ENCODE results near the gene GPRIN1. TPM values are rescaled to one million over a fixed set of nuclear protein-coding genes. Genes with fewer than 3 reads are reported as not detected.

GPRIN1 gene
- polyA plus RNA-seq, 1 of the 3 experiments (the other 2 are of a cell fraction), result 6.6 TPM

DNA sequence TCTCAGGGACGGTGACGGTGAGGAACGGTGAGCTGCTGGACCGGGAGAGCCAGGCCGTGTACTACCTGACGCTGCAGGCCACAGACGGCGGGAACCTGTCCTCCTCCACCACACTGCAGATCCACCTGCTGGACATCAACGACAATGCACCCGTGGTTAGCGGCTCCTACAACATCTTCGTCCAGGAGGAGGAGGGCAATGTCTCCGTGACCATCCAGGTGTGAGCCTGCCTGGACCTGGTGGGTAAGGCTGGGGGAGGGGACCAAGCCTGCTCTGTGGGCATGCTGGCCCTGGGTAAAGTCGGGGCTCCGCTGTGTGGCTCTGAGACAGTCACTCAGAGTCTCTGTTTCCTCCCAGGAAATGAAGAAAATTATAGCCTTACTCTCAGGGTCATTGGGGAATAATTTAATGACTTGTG is 31.6 kb downstream of the GPRIN1 start:
- no peaks in the 10 kb centered on the region for H3F3A ChIP-seq (replicated peaks; ENCODE audit: insufficient read depth)
- H3K36me3 ChIP-seq (replicated peaks in 1 of 2; ENCODE audit: control insufficient read depth in 1 of 2, insufficient read depth in 2 of 2, low read length in 1 of 2), result no peaks in the 10 kb centered on the region
- H3K27me3 ChIP-seq (ENCODE audit: insufficient read depth), result no peaks in the 10 kb centered on the region
- no peak overlapping the region for H3K27ac ChIP-seq (ENCODE audit: low read depth in 2 of 2, low read length in 1 of 2)
- no peaks in the 10 kb centered on the region for H3K9me2 ChIP-seq
- TF ChIP-seq RAD21 (IDR thresholded peaks at IDR 0.05; ENCODE audit: low read length) (peak; percentile 39), MXI1 (IDR thresholded peaks at IDR 0.05; ENCODE audit: low read depth, low read length) (no peak), USF2 (IDR thresholded peaks at IDR 0.05; ENCODE audit: borderline replicate concordance, low read depth, low read length) (no peak)
- TF ChIP-seq, protein P1, sequence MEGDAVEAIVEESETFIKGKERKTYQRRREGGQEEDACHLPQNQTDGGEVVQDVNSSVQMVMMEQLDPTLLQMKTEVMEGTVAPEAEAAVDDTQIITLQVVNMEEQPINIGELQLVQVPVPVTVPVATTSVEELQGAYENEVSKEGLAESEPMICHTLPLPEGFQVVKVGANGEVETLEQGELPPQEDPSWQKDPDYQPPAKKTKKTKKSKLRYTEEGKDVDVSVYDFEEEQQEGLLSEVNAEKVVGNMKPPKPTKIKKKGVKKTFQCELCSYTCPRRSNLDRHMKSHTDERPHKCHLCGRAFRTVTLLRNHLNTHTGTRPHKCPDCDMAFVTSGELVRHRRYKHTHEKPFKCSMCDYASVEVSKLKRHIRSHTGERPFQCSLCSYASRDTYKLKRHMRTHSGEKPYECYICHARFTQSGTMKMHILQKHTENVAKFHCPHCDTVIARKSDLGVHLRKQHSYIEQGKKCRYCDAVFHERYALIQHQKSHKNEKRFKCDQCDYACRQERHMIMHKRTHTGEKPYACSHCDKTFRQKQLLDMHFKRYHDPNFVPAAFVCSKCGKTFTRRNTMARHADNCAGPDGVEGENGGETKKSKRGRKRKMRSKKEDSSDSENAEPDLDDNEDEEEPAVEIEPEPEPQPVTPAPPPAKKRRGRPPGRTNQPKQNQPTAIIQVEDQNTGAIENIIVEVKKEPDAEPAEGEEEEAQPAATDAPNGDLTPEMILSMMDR (IDR thresholded peaks at IDR 0.05), result peak; percentile 40; the same call in 1 of the 2 replicates
- no peak overlapping the region for H2AFZ ChIP-seq (ENCODE audit: low read depth)
- H3K79me2 ChIP-seq (ENCODE audit: insufficient read depth), result no peaks in the 10 kb centered on the region
- H3K4me3 ChIP-seq (ENCODE audit: low read depth in 2 of 2, low read length in 1 of 2), result no peak overlapping the region
- ChIA-PET CTCF (interaction anchor here (0.8 to 1.9 kb wide), 14 partner anchors 10 to 162 kb away, joined by 3 to 9 read pairs (median 3); partner anchors contain the start of genes FAF2 and TSPAN17), POLR2A (no interaction called here)
- H3K4me2 ChIP-seq, result no peak overlapping the region
- no peak overlapping the region for H3K9ac ChIP-seq
- H3K4me1 ChIP-seq (ENCODE audit: control insufficient read depth in 1 of 2, insufficient read depth in 2 of 2, low read depth in 1 of 2, low read length in 1 of 2), result no peaks in the 10 kb centered on the region; a peak in 1 of 4 replicates
- WGBS (ENCODE audit: low lambda C conversion rate), result 42% methylated on average over 11 of the region's 15 CpGs
- peak; percentile 77 for DNase-seq
- no peaks in the 10 kb centered on the region for H4K20me1 ChIP-seq (ENCODE audit: insufficient read depth)
- H3K9me3 ChIP-seq, result no peaks in the 10 kb centered on the region

DNA sequence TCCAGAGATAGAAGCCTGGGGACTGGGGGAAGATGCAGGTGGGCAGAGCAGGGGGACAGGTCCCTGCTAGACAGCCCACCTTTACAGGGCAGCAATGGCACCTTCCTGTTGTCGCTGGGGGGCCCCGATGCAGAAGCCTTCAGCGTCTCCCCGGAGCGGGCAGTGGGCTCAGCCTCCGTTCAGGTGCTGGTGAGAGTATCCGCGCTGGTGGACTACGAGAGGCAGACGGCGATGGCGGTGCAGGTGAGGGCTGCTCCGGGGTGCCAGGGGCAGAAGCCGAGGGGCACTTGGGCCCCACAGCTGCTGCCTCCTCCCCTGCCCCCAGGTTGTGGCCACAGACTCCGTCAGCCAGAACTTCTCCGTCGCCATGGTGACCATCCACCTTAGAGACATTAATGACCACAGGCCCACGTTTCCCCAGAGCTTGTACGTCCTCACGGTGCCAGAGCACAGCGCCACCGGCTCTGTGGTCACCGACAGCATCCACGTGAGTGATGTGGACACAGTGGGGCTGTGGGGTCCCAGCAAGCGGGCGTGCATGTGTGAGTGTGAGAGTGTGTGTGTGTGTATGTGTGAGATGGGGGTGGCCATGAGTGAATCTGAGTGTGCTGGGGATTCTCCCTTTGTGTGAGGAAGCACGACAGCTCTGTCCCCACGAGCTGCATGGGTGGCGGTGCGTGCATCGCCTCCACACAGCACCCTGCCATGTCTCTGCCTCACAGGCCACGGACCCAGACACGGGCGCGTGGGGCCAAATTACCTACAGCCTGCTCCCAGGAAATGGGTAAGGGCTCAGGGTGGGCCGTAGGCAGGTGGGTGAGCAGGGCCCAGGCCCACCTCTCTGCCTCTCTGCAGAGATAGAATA is 32.4 kb downstream of the GPRIN1 start:
- WGBS (ENCODE audit: low lambda C conversion rate), result 83% methylated on average over 23 of the region's 36 CpGs
- Histone ChIP-seq H3K4me3 (ENCODE audit: low read depth in 2 of 2, low read length in 1 of 2) (no peak overlapping the region), H3K4me1 (ENCODE audit: control insufficient read depth in 1 of 2, insufficient read depth in 2 of 2, low read depth in 1 of 2, low read length in 1 of 2) (no peaks in the 10 kb centered on the region; a peak in 1 of 4 replicates), H3K9me3 (no peaks in the 10 kb centered on the region), H3K79me2 (ENCODE audit: insufficient read depth) (no peaks in the 10 kb centered on the region), H4K20me1 (ENCODE audit: insufficient read depth) (no peaks in the 10 kb centered on the region), H3K27me3 (ENCODE audit: insufficient read depth) (no peaks in the 10 kb centered on the region; the same call in 1 of the 2 replicates), H3K9ac (no peak overlapping the region), H3K36me3 (replicated peaks in 1 of 2; ENCODE audit: control insufficient read depth in 1 of 2, insufficient read depth in 2 of 2, low read length in 1 of 2) (no peaks in the 10 kb centered on the region), H3K9me2 (no peaks in the 10 kb centered on the region), H3F3A (replicated peaks; ENCODE audit: insufficient read depth) (no peaks in the 10 kb centered on the region), H2AFZ (ENCODE audit: low read depth) (no peak overlapping the region), H3K4me2 (no peak overlapping the region), H3K27ac (ENCODE audit: low read depth in 2 of 2, low read length in 1 of 2) (no peak overlapping the region)
- ChIA-PET CTCF (interaction anchor here (0.8 to 1.9 kb wide), 6 partner anchors 9 to 161 kb away, joined by 3 to 9 read pairs (median 4); no protein-coding TSS in a partner anchor), POLR2A (no interaction called here)
- no peak for DNase-seq
- no peak for TF ChIP-seq GABPA (IDR thresholded peaks at IDR 0.05; ENCODE audit: low read depth)
- no peak for TF ChIP-seq YY1 (IDR thresholded peaks at IDR 0.05; ENCODE audit: low read depth)
- TF ChIP-seq MXI1 (IDR thresholded peaks at IDR 0.05; ENCODE audit: low read depth, low read length), result no peak
- no peak for TF ChIP-seq RAD21 (IDR thresholded peaks at IDR 0.05; ENCODE audit: low read length)
- TF ChIP-seq, protein P2, sequence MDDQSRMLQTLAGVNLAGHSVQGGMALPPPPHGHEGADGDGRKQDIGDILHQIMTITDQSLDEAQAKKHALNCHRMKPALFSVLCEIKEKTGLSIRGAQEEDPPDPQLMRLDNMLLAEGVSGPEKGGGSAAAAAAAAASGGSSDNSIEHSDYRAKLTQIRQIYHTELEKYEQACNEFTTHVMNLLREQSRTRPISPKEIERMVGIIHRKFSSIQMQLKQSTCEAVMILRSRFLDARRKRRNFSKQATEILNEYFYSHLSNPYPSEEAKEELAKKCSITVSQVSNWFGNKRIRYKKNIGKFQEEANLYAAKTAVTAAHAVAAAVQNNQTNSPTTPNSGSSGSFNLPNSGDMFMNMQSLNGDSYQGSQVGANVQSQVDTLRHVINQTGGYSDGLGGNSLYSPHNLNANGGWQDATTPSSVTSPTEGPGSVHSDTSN (IDR thresholded peaks at IDR 0.05), result no peak
- no peak for TF ChIP-seq POLR2AphosphoS5 (IDR thresholded peaks at IDR 0.05; ENCODE audit: low read depth, low read length)
- TF ChIP-seq NFIC (IDR thresholded peaks at IDR 0.05; ENCODE audit: borderline replicate concordance), result no peak
- no peak for TF ChIP-seq TEAD4 (IDR thresholded peaks at IDR 0.05; ENCODE audit: borderline replicate concordance, insufficient read depth)
- no peak for TF ChIP-seq RXRA (IDR thresholded peaks at IDR 0.05; ENCODE audit: borderline replicate concordance, low read depth)
- no peak for TF ChIP-seq NRF1 (IDR thresholded peaks at IDR 0.05; ENCODE audit: low read depth, low read length)
- TF ChIP-seq REST (IDR thresholded peaks at IDR 0.05; ENCODE audit: low read depth, low read length), result no peak
- no peak for TF ChIP-seq JUND (IDR thresholded peaks at IDR 0.05)
- TF ChIP-seq, protein P3, sequence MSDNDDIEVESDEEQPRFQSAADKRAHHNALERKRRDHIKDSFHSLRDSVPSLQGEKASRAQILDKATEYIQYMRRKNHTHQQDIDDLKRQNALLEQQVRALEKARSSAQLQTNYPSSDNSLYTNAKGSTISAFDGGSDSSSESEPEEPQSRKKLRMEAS (IDR thresholded peaks at IDR 0.05; ENCODE audit: low read depth), result no peak
- no peak for TF ChIP-seq CHD2 (IDR thresholded peaks at IDR 0.05; ENCODE audit: low read length, partially characterized antibody)
- no peak for TF ChIP-seq IRF3 (IDR thresholded peaks at IDR 0.05; ENCODE audit: low read depth, low read length)
